Measurements from ENCODE around the gene SP6.

The SP6 gene

GRCh38 chr17:47879028-47879585 is 28.1 kb upstream of the SP6 start:
- DNase-seq = no peak

- DNase-seq = no peak
Measured at GRCh38 chr17:47878203-47879027, 27.5 kb upstream of the SP6 start.

GRCh38 chr17:47877368-47878034 is 26.5 kb upstream of the SP6 start:
- no peak for DNase-seq

- DNase-seq = no peak
Measured at GRCh38 chr17:47875011-47875985, 24.3 kb upstream of the SP6 start.

GRCh38 chr17:47873200-47874090 is 22.5 kb upstream of the SP6 start:
- DNase-seq = no peak

- DNase-seq = no peak
Measured at GRCh38 chr17:47872651-47873161, 21.7 kb upstream of the SP6 start.

- no peak for DNase-seq
Measured at GRCh38 chr17:47872019-47872650, 21.2 kb upstream of the SP6 start.

- no peak for DNase-seq
Measured at GRCh38 chr17:47871048-47871447, 20.1 kb upstream of the SP6 start.

GRCh38 chr17:47870056-47870455 is 19.1 kb upstream of the SP6 start:
- no peak for DNase-seq

- no peak for DNase-seq
Measured at GRCh38 chr17:47869114-47869513, 18.2 kb upstream of the SP6 start.

GRCh38 chr17:47867813-47868533 is 17.0 kb upstream of the SP6 start:
- DNase-seq = no peak

- no peak for DNase-seq
Measured at GRCh38 chr17:47866941-47867340, 16.0 kb upstream of the SP6 start.

- no peak for DNase-seq
Measured at GRCh38 chr17:47864791-47865216, 13.8 kb upstream of the SP6 start.

- DNase-seq = no peak
Measured at GRCh38 chr17:47862621-47863440, 11.9 kb upstream of the SP6 start.

- no peak for DNase-seq
Measured at GRCh38 chr17:47860386-47860785, 9.4 kb upstream of the SP6 start.

GRCh38 chr17:47857551-47858455 is 6.8 kb upstream of the SP6 start:
- DNase-seq = no peak

- DNase-seq = no peak
Measured at GRCh38 chr17:47856830-47857229, 5.9 kb upstream of the SP6 start.

- DNase-seq = no peak
Measured at GRCh38 chr17:47855737-47856136, 4.8 kb upstream of the SP6 start.

Data from hippocampal formation (tissue), 2 donors.